ENCODE data around the gene TRAM2. TPM values are rescaled to one million over a fixed set of nuclear protein-coding genes. Genes with fewer than 3 reads are reported as not detected.

The TRAM2 gene
- total RNA-seq, 1 experiment from 2014 or later = 21.3 TPM

- peak overlapping the region; percentile 77 for H3K4me2 ChIP-seq (ENCODE audit: low read length)
- ChIA-PET CTCF (interaction anchor here (1.3 kb wide), 2 partner anchors 12 to 86 kb away, joined by 5 to 6 read pairs; no protein-coding TSS in a partner anchor), RAD21 (ENCODE audit: low non-redundant PET in 1 of 2, low total read pairs in 2 of 2, uncharacterized antibody in 2 of 2, unreplicated experiment in 2 of 2) (interaction anchor here (0.7 to 1.1 kb wide), 2 partner anchors 22 to 149 kb away, joined by 3 to 4 read pairs; no protein-coding TSS in a partner anchor), POLR2A (interaction anchor here (1.3 to 1.6 kb wide), 2 partner anchors 11 to 12 kb away, joined by 4 to 5 read pairs; no protein-coding TSS in a partner anchor)
- no peak for TF ChIP-seq CEBPB (IDR thresholded peaks at IDR 0.05; ENCODE audit: low read depth)
- no peak for DNase-seq (ENCODE audit: low read depth, low spot score)
- no peaks in the 10 kb centered on the region for H4K20me1 ChIP-seq (ENCODE audit: insufficient read depth)
- no peaks in the 10 kb centered on the region for H3K9me2 ChIP-seq (ENCODE audit: insufficient read depth)
- H3K9ac ChIP-seq (ENCODE audit: low read length) = peak overlapping the region; percentile 66
- H2AFZ ChIP-seq (ENCODE audit: low read depth, low read length, poor library complexity, severe bottlenecking) = no peak overlapping the region
- intact Hi-C loops (cut with micrococcal nuclease) = loop anchor here (5.0 kb wide), 1 partner anchor 159 kb away; no protein-coding TSS in a partner anchor
- no peaks in the 10 kb centered on the region for H3K9me3 ChIP-seq (ENCODE audit: control insufficient read depth in 1 of 2, insufficient read depth in 1 of 2, low read depth in 1 of 2, low read length in 2 of 2)
- no TSS peak for BruUV-seq (replicated peaks)
- ATAC-seq = peak; percentile 1
- H3K27ac ChIP-seq (ENCODE audit: low read depth, low read length) = peak overlapping the region; percentile 76
- peaks cover 3 to 15% of the 10 kb centered on the region in 2 experiments; a peak in 2 of 4 replicates for H3K36me3 ChIP-seq (ENCODE audit: control insufficient read depth in 1 of 2, insufficient read depth in 2 of 2, low read length in 2 of 2)
- H3K79me2 ChIP-seq (ENCODE audit: insufficient read depth, low read length) = no peaks in the 10 kb centered on the region
- H3K4me3 ChIP-seq (replicated peaks in 1 of 2; ENCODE audit: low read depth in 1 of 2, low read length in 2 of 2) = peak overlapping the region in 1 of 2 experiments; percentile 35; a peak in 2 of 4 replicates
- H3K4me1 ChIP-seq (ENCODE audit: control insufficient read depth in 1 of 2, insufficient read depth in 2 of 2, low read length in 2 of 2) = peaks cover 27 to 41% of the 10 kb centered on the region in 2 experiments
- H3K27me3 ChIP-seq (ENCODE audit: insufficient read depth, low read length) = no peaks in the 10 kb centered on the region
These were observed 73.5 kb downstream of the TRAM2 start for GRCh38 chr6:52503323-52503747.

- H3K4me2 ChIP-seq (ENCODE audit: low read length) = peak overlapping the region; percentile 77
- no peaks in the 10 kb centered on the region for H3K79me2 ChIP-seq (ENCODE audit: insufficient read depth, low read length)
- TF ChIP-seq ZFX (IDR thresholded peaks at IDR 0.05) = no peak
- no peak for TF ChIP-seq CBX3 (IDR thresholded peaks at IDR 0.05; ENCODE audit: low read depth)
- TF ChIP-seq JUND (IDR thresholded peaks at IDR 0.05) = no peak
- RAD21 ChIA-PET (ENCODE audit: low non-redundant PET in 1 of 2, low total read pairs in 2 of 2, uncharacterized antibody in 2 of 2, unreplicated experiment in 2 of 2) = no interaction called here
- CTCF ChIA-PET = no interaction called here
- H3K9me3 ChIP-seq (ENCODE audit: control insufficient read depth in 1 of 2, insufficient read depth in 1 of 2, low read depth in 1 of 2, low read length in 2 of 2) = no peaks in the 10 kb centered on the region
- no peak overlapping the region for H2AFZ ChIP-seq (ENCODE audit: low read depth, low read length, poor library complexity, severe bottlenecking)
- H3K27ac ChIP-seq (ENCODE audit: low read depth, low read length) = no peak overlapping the region
- peaks cover 3 to 12% of the 10 kb centered on the region in 2 experiments; a peak in 2 of 4 replicates for H3K36me3 ChIP-seq (ENCODE audit: control insufficient read depth in 1 of 2, insufficient read depth in 2 of 2, low read length in 2 of 2)
- H3K4me3 ChIP-seq (replicated peaks in 1 of 2; ENCODE audit: low read depth in 1 of 2, low read length in 2 of 2) = no peak overlapping the region
- POLR2A ChIA-PET = no interaction called here
- peaks cover 27 to 36% of the 10 kb centered on the region in 2 experiments for H3K4me1 ChIP-seq (ENCODE audit: control insufficient read depth in 1 of 2, insufficient read depth in 2 of 2, low read length in 2 of 2)
- no peak for ATAC-seq
- intact Hi-C loops (cut with micrococcal nuclease) = loop anchor here (5.0 kb wide), 1 partner anchor 160 kb away; no protein-coding TSS in a partner anchor
- H3K9me2 ChIP-seq (ENCODE audit: insufficient read depth) = no peaks in the 10 kb centered on the region
- BruUV-seq (replicated peaks) = no TSS peak
- H3K27me3 ChIP-seq (ENCODE audit: insufficient read depth, low read length) = no peaks in the 10 kb centered on the region
- peak overlapping the region; percentile 66 for H3K9ac ChIP-seq (ENCODE audit: low read length)
- DNase-seq (ENCODE audit: low read depth, low spot score) = no peak
- no peaks in the 10 kb centered on the region for H4K20me1 ChIP-seq (ENCODE audit: insufficient read depth)
These were observed 74.4 kb downstream of the TRAM2 start for GRCh38 chr6:52502306-52503029.
